A549 (cell line): ENCODE data around the gene ZPLD1.

Experiments
- CTCF ChIP-seq: fragments of >200 bp; sonication (Bioruptor Twin); formaldehyde crosslinking; IDR thresholded peaks from 3 replicates; pipeline ENCODE4 v1.5.1; 2016
- NFE2L2 ChIP-seq: fragments of 150-350 bp; conservative IDR thresholded peaks from 2 replicates; pipeline ENCODE4 v1.6.1; 2014; ENCODE audit warnings: low read length
- POLR2A ChIP-seq: IDR thresholded peaks from 2 replicates; pipeline ENCODE4 v1.6.1; 2012; ENCODE audit warnings: mild to moderate bottlenecking, low read length
- RAD21 ChIP-seq, 2 experiments: fragments of >200 bp in 1 of 2; sonication (Bioruptor Twin) in 1 of 2; formaldehyde crosslinking in 1 of 2; IDR thresholded peaks in 1 of 2; conservative IDR thresholded peaks in 1 of 2; 2 replicates in 1 of 2; 3 replicates in 1 of 2; pipeline ENCODE4 v1.6.1; 2012 to 2018; ENCODE audit warnings: inconsistent platforms in 1 of 2
- SMC3 ChIP-seq: fragments of >200 bp; sonication (Bioruptor Twin); formaldehyde crosslinking; IDR thresholded peaks from 3 replicates; pipeline ENCODE4 v1.6.1; 2018; ENCODE audit warnings: inconsistent platforms
- ZC3H11A ChIP-seq: fragments of 450-650 bp; IDR thresholded peaks from 2 replicates; pipeline ENCODE4 v1.6.1; 2014; ENCODE audit warnings: antibody characterized with exemption, mild to moderate bottlenecking

GRCh38 chr3:102470066-102470465 is 35.3 kb downstream of the ZPLD1 start:
- TF ChIP-seq CTCF (no peak), RAD21 (conservative IDR thresholded peaks at IDR 0.05 in 1 of 2, IDR thresholded peaks at IDR 0.05 in 1 of 2) (no peak), ZC3H11A (no peak), POLR2A (no peak), SMC3 (no peak), NFE2L2 (no peak)
